GM20431 (cell line): ENCODE data around the gene MYLK.
"Not testable (repeated sequence)": the region's sequence is repeated elsewhere in the genome, so short reads cannot be mapped to it uniquely, and the experiment has no call there.

ENCODE experiments used
- in situ Hi-C: fragments of 300-500 bp; cut with MseI, MboI; formaldehyde crosslinking; loops from one replicate; pipeline ENCODE4 v1.15.0; 2020; ENCODE audit warnings: low sequenced_read_pairs; ENCODE audit not compliant: unreplicated experiment

Gene MYLK

GRCh38 chr3:123758081-123758564 lies 126.0 kb downstream of the MYLK start:
- in situ Hi-C loops: no loop called here

GRCh38 chr3:123757281-123757940 lies 126.7 kb downstream of the MYLK start:
- in situ Hi-C loops: no loop called here

- in situ Hi-C loops: no loop called here
Measured at GRCh38 chr3:123755501-123755900, 128.6 kb downstream of the MYLK start.

GRCh38 chr3:123755085-123755484 lies 129.0 kb downstream of the MYLK start:
- in situ Hi-C loops: no loop called here

- in situ Hi-C loops: no loop called here
Measured at GRCh38 chr3:123753286-123753685, 130.8 kb downstream of the MYLK start.

GRCh38 chr3:123752228-123752627 lies 131.9 kb downstream of the MYLK start:
- in situ Hi-C loops: no loop called here

- in situ Hi-C loops: no loop called here
Measured at GRCh38 chr3:123751433-123751832, 132.7 kb downstream of the MYLK start.

GRCh38 chr3:123750659-123751420 lies 133.3 kb downstream of the MYLK start:
- in situ Hi-C loops: no loop called here

- in situ Hi-C loops: no loop called here
Measured at GRCh38 chr3:123750209-123750608, 133.9 kb downstream of the MYLK start.

- in situ Hi-C loops: no loop called here
Measured at GRCh38 chr3:123749711-123750110, 134.4 kb downstream of the MYLK start.

GRCh38 chr3:123745184-123745855 lies 138.8 kb downstream of the MYLK start:
- in situ Hi-C loops: no loop called here

- in situ Hi-C loops: no loop called here
Measured at GRCh38 chr3:123744064-123744463, 140.1 kb downstream of the MYLK start.

- in situ Hi-C loops: no loop called here
Measured at GRCh38 chr3:123743121-123743520, 141.0 kb downstream of the MYLK start.

- in situ Hi-C loops: no loop called here
Measured at GRCh38 chr3:123741041-123741511, 143.1 kb downstream of the MYLK start.

- in situ Hi-C loops: no loop called here
Measured at GRCh38 chr3:123740391-123740822, 143.7 kb downstream of the MYLK start.

- in situ Hi-C loops: no loop called here
Measured at GRCh38 chr3:123739754-123740153, 144.4 kb downstream of the MYLK start.

GRCh38 chr3:123739106-123739505 lies 145.0 kb downstream of the MYLK start:
- in situ Hi-C loops: no loop called here

GRCh38 chr3:123738522-123738921 lies 145.6 kb downstream of the MYLK start:
- in situ Hi-C loops: not testable (repeated sequence)

- in situ Hi-C loops: no loop called here
Measured at GRCh38 chr3:123737168-123737567, 147.0 kb downstream of the MYLK start.

- in situ Hi-C loops: no loop called here
Measured at GRCh38 chr3:123735456-123735855, 148.7 kb downstream of the MYLK start.

- in situ Hi-C loops: no loop called here
Measured at GRCh38 chr3:123734527-123734902, 149.6 kb downstream of the MYLK start.
